GM12878 (cell line): ENCODE results near the gene PIP4K2B.

Experiments used
- CEBPB ChIP-seq, 2 experiments: fragments of 150-350 bp in 1 of 2; IDR thresholded peaks; 2 replicates each; pipeline ENCODE4 v1.6.1; 2012 to 2014; ENCODE audit warnings: low read depth in 2 of 2, low read length in 2 of 2, borderline replicate concordance in 1 of 2, inconsistent platforms in 1 of 2
- CTCF ChIP-seq, 3 experiments: IDR thresholded peaks in 2 of 3; conservative IDR thresholded peaks in 1 of 3; 2 replicates each; pipeline ENCODE4 v1.5.1; 2011; ENCODE audit warnings: low read depth in 3 of 3, low read length in 3 of 3, mild to moderate bottlenecking in 3 of 3, control low read depth in 2 of 3, moderate library complexity in 2 of 3, inconsistent platforms in 1 of 3, mixed read lengths in 1 of 3; ENCODE audit not compliant: control insufficient read depth in 2 of 3, insufficient read depth in 1 of 3; ENCODE audit errors: extremely low read depth in 1 of 3
- NFYA ChIP-seq: IDR thresholded peaks from 2 replicates; pipeline ENCODE4 v1.6.1; 2011; ENCODE audit warnings: low read depth, mild to moderate bottlenecking, low read length, improper control_type of control experiment, borderline replicate concordance
- POU2F2 ChIP-seq: IDR thresholded peaks from 3 replicates; pipeline ENCODE4 v1.6.1; 2011; ENCODE audit warnings: low read depth, mild to moderate bottlenecking, low read length, borderline replicate concordance
- SMC3 ChIP-seq: IDR thresholded peaks from 2 replicates; pipeline ENCODE4 v1.6.1; 2011; ENCODE audit warnings: low read length, improper control_type of control experiment, borderline replicate concordance
- TARDBP ChIP-seq: IDR thresholded peaks from 2 replicates; pipeline ENCODE4 v1.6.1; 2016; ENCODE audit warnings: borderline replicate concordance
- TCF7 ChIP-seq: IDR thresholded peaks from 2 replicates; pipeline ENCODE4 v1.6.1; 2014; ENCODE audit warnings: antibody characterized with exemption, borderline replicate concordance
- ZBED1 ChIP-seq: IDR thresholded peaks from 2 replicates; pipeline ENCODE4 v1.6.1; 2016; ENCODE audit warnings: borderline replicate concordance
- ZNF217 ChIP-seq: fragments of 450-650 bp; IDR thresholded peaks from 2 replicates; pipeline ENCODE4 v1.6.1; 2017; ENCODE audit warnings: antibody characterized with exemption, mild to moderate bottlenecking

- TF ChIP-seq ZNF217: no peak
- TF ChIP-seq CTCF (IDR thresholded peaks at IDR 0.05 in 2 of 3, conservative IDR thresholded peaks at IDR 0.05 in 1 of 3; ENCODE audit: control insufficient read depth in 2 of 3, extremely low read depth in 1 of 3, insufficient read depth in 1 of 3, low read depth in 3 of 3, low read length in 3 of 3): no peak
- TF ChIP-seq TCF7: no peak
- TF ChIP-seq TARDBP: no peak
- no peak for TF ChIP-seq ZBED1
- no peak for TF ChIP-seq CEBPB (IDR thresholded peaks at IDR 0.05; ENCODE audit: borderline replicate concordance in 1 of 2, low read depth in 2 of 2, low read length in 2 of 2)
- no peak for TF ChIP-seq POU2F2
- TF ChIP-seq SMC3: no peak
- no peak for TF ChIP-seq NFYA
Measured at GRCh38 chr17:38721802-38722201, 77.6 kb downstream of the PIP4K2B start.
